Fibroblast of lung (primary cell): ENCODE measurements around the gene CLC.

Experiments
- CTCF ChIP-seq, 2 donors: IDR thresholded peaks in 1 of 2; conservative IDR thresholded peaks in 1 of 2; 1 replicate in 1 of 2; 2 replicates in 1 of 2; pipeline ENCODE4 v1.5.1; 2011 to 2012; ENCODE audit warnings: low read length in 2 of 2, control low read depth in 1 of 2, inconsistent platforms in 1 of 2, low read depth in 1 of 2, mild to moderate bottlenecking in 1 of 2
- EZH2 ChIP-seq: IDR thresholded peaks from 2 replicates; pipeline ENCODE4 v1.5.1; 2012; ENCODE audit warnings: low read length, control low read depth, mild to moderate bottlenecking; ENCODE audit errors: missing control alignments

- no peak for TF ChIP-seq CTCF (conservative IDR thresholded peaks at IDR 0.05 in 1 of 2, IDR thresholded peaks at IDR 0.05 in 1 of 2; ENCODE audit: low read depth in 1 of 2, low read length in 2 of 2)
- no peak for TF ChIP-seq EZH2
Observed at GRCh38 chr19:39696387-39696786, 41.4 kb downstream of the CLC start.
